CD8-positive, alpha-beta memory T cell (primary cell): ENCODE results near the gene FRY. TPM values are rescaled to one million over a fixed set of nuclear protein-coding genes. Genes with fewer than 3 reads are reported as not detected.

ENCODE experiments used
- CTCF ChIA-PET: fragments of 350-600 bp; sonication (Branson Sonifier 250); formaldehyde crosslinking; loops from one replicate; lab custom pipeline; 2021; ENCODE audit warnings: antibody characterized with exemption; lab: Charles Lee
- POLR2A ChIA-PET: fragments of 350-600 bp; sonication (Branson Sonifier 250); formaldehyde crosslinking; loops from one replicate; lab custom pipeline; 2021; ENCODE audit warnings: antibody characterized with exemption; lab: Charles Lee
- DNase-seq, 5 donors: peaks; one replicate each; pipeline versions ENCODE4 v3.0.0 to v3.0.0-alpha.2; 2020 to 2022; ENCODE audit warnings: mixed read lengths in 1 of 5
- H3K27ac ChIP-seq: one replicate; pipeline ENCODE4 v1.7.0; 2013; ENCODE audit warnings: low read depth, mild to moderate bottlenecking, low read length, moderate library complexity
- H3K27me3 ChIP-seq: 2 replicates; pipeline ENCODE4 v1.7.0; 2013; ENCODE audit warnings: low read length, mild to moderate bottlenecking; ENCODE audit not compliant: insufficient read depth, poor library complexity, severe bottlenecking
- H3K36me3 ChIP-seq: 2 replicates; pipeline ENCODE4 v1.7.0; 2013; ENCODE audit warnings: mild to moderate bottlenecking, low read length, moderate library complexity; ENCODE audit not compliant: insufficient read depth
- H3K4me1 ChIP-seq: 2 replicates; pipeline ENCODE4 v1.7.0; 2013; ENCODE audit warnings: mild to moderate bottlenecking, low read length, moderate library complexity; ENCODE audit not compliant: insufficient read depth
- H3K4me3 ChIP-seq: 2 replicates; pipeline ENCODE4 v1.7.0; 2013; ENCODE audit warnings: mild to moderate bottlenecking, low read length
- H3K9me3 ChIP-seq: 2 replicates; pipeline ENCODE4 v1.7.0; 2013; ENCODE audit warnings: mild to moderate bottlenecking, low read length
- H3K27ac Mint-ChIP-seq, 8 donors: one replicate each; pipeline ENCODE4 v1.8.0; 2020 to 2021; ENCODE audit warnings: mixed read lengths in 8 of 8, mild to moderate bottlenecking in 6 of 8, inconsistent platforms in 3 of 8, moderate library complexity in 3 of 8
- H3K27me3 Mint-ChIP-seq, 2 donors: one replicate each; pipeline ENCODE4 v1.8.0; 2020 to 2021; ENCODE audit warnings: mixed read lengths in 2 of 2, mild to moderate bottlenecking in 1 of 2, moderate library complexity in 1 of 2
- H3K36me3 Mint-ChIP-seq, 3 donors: one replicate each; pipeline ENCODE4 v1.8.0; 2020 to 2021; ENCODE audit warnings: mixed read lengths in 3 of 3, inconsistent platforms in 1 of 3, mild to moderate bottlenecking in 1 of 3
- H3K4me1 Mint-ChIP-seq, 3 donors: one replicate each; pipeline ENCODE4 v1.8.0; 2020 to 2021; ENCODE audit warnings: mixed read lengths in 3 of 3, inconsistent platforms in 1 of 3, mild to moderate bottlenecking in 1 of 3
- H3K4me3 Mint-ChIP-seq, 7 donors: one replicate each; pipeline ENCODE4 v1.8.0; 2020 to 2021; ENCODE audit warnings: mixed read lengths in 7 of 7, mild to moderate bottlenecking in 6 of 7, moderate library complexity in 4 of 7, inconsistent platforms in 2 of 7
- H3K9me3 Mint-ChIP-seq, 5 donors: one replicate each; pipeline ENCODE4 v1.8.0; 2020 to 2022; ENCODE audit warnings: mixed read lengths in 5 of 5, mild to moderate bottlenecking in 3 of 5, moderate library complexity in 2 of 5, inconsistent platforms in 1 of 5
- polyA plus RNA-seq: library from polyadenylated mRNA; unstranded; fragments of 300-500 nt; fragmentation: Illumina TruSeq; gene quantifications from one replicate; pipeline ENCODE4 v1.2.3, GENCODE V29; 2021
- total RNA-seq, 2 experiments: library from RNA; stranded (reverse); gene quantifications; one replicate each; pipeline ENCODE4 v1.2.3, GENCODE V29; 2021

FRY gene
- total and polyA plus RNA-seq, 3 experiments from 2014 or later: 0.53 to 1.5 (median 0.72) TPM

DNA sequence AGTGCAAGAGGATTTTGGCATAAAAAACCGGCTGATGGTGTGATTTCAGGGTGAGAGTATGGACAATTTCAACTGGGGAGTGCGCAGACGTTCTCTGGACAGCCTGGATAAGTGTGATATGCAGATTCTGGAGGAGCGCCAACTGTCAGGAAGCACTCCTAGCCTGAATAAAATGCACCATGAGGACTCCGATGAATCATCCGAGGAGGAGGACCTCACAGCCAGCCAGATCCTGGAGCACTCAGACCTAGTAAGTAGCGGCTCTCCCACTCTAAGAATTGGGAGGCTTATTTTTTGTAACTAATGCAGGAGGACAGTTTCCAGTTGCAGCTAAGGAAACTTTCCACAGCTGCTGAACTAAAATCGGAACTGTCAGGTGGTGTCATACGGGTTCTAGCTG is 230.0 kb downstream of the FRY start:
- DNase-seq: no peak
- Mint-ChIP-seq H3K27ac (no peak overlapping the region), H3K4me1 (no peaks in the 10 kb centered on the region), H3K9me3 (no peaks in the 10 kb centered on the region), H3K27me3 (peaks cover 0 to 12% of the 10 kb centered on the region in 2 donors), H3K4me3 (no peak overlapping the region), H3K36me3 (peaks cover 0 to 4% (median 0%) of the 10 kb centered on the region in 3 donors)
- H3K9me3 ChIP-seq: no peaks in the 10 kb centered on the region
- ChIA-PET POLR2A (interaction anchor here (0.7 kb wide), 1 partner anchor 220 kb away, joined by 4 read pairs; no protein-coding TSS in a partner anchor), CTCF (no interaction called here)
- no peaks in the 10 kb centered on the region for H3K4me1 ChIP-seq
- H3K27ac ChIP-seq: no peak overlapping the region
- no peak overlapping the region for H3K4me3 ChIP-seq
- H3K27me3 ChIP-seq: no peaks in the 10 kb centered on the region
- no peaks in the 10 kb centered on the region for H3K36me3 ChIP-seq

DNA sequence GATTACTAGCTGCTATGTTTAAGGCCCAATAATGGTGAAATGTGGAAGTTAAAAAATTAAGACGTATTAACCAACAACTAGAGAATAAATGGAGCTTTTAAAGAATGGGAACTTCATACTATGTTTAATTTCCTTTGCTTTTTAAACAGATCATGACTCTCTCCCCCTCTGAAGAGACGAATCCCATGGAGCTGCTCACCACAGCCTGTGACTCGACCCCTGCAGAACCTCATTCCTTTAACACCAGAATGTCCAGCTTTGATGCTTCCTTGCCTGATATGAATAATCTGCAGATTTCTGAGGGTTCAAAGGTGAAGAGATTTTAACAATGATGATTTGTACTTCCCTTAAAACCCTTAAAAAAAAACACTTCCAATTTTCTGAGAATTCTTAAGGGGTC is 230.6 kb downstream of the FRY start:
- Mint-ChIP-seq H3K4me1 (no peaks in the 10 kb centered on the region), H3K27ac (peak overlapping the region in 1 of 8 donors; percentile 22), H3K4me3 (no peak overlapping the region), H3K36me3 (peaks cover 0 to 4% (median 0%) of the 10 kb centered on the region in 3 donors), H3K27me3 (peaks cover 0 to 9% of the 10 kb centered on the region in 2 donors), H3K9me3 (no peaks in the 10 kb centered on the region)
- H3K9me3 ChIP-seq: no peaks in the 10 kb centered on the region
- no peaks in the 10 kb centered on the region for H3K36me3 ChIP-seq
- no peak overlapping the region for H3K27ac ChIP-seq
- H3K4me3 ChIP-seq: no peak overlapping the region
- no peaks in the 10 kb centered on the region for H3K4me1 ChIP-seq
- no peaks in the 10 kb centered on the region for H3K27me3 ChIP-seq
- DNase-seq: no peak
- CTCF ChIA-PET: no interaction called here
- POLR2A ChIA-PET: interaction anchor here (0.7 kb wide), 1 partner anchor 221 kb away, joined by 4 read pairs; no protein-coding TSS in a partner anchor

DNA sequence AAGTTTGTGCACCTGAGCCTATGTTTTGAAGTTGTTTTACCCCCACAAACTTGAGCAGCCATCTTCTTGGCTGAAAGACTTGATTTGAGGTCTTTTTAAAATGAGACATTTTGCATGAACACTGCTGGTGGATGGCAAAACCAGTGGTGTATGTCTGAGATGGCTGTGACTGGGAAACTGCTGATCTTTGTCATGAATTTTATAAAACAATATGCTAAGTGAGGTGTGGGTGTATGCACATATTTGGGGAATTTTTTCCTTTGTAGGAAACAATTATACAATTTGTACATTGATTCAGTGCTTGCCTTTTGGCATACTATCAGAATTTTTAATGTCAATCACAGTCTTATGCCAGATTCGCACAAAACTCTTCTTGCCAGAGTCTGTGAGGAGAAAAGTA is 231.0 kb downstream of the FRY start:
- DNase-seq: no peak
- H3K36me3 ChIP-seq: no peaks in the 10 kb centered on the region
- no peaks in the 10 kb centered on the region for H3K9me3 ChIP-seq
- Mint-ChIP-seq H3K9me3 (no peaks in the 10 kb centered on the region), H3K27ac (no peak overlapping the region), H3K4me1 (no peaks in the 10 kb centered on the region), H3K27me3 (peaks cover 0 to 9% of the 10 kb centered on the region in 2 donors), H3K36me3 (peaks cover 0 to 4% (median 0%) of the 10 kb centered on the region in 3 donors), H3K4me3 (no peak overlapping the region)
- no peak overlapping the region for H3K4me3 ChIP-seq
- H3K27me3 ChIP-seq: no peaks in the 10 kb centered on the region
- no peak overlapping the region for H3K27ac ChIP-seq
- no peaks in the 10 kb centered on the region for H3K4me1 ChIP-seq
- ChIA-PET CTCF (no interaction called here), POLR2A (no interaction called here)

DNA sequence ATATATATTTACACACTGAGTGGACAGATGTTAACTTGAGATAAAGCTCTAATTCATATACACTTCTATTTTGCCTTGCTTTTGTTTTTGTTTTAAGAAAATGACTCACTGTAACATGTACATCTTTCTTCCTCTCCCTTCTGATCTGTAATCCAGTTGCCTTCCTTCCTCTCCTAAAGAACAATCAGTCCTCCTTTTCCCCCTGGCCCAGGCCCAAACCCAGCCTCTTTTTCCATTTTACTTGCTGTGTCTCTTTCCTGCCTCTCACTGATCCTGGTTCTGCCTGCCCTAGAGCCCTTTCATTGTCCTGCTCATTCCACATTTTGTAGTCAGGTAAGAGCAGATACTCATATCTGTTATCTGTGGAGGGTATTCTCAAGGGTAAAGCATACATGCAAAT is 232.8 kb downstream of the FRY start:
- no peaks in the 10 kb centered on the region for H3K9me3 ChIP-seq

DNA sequence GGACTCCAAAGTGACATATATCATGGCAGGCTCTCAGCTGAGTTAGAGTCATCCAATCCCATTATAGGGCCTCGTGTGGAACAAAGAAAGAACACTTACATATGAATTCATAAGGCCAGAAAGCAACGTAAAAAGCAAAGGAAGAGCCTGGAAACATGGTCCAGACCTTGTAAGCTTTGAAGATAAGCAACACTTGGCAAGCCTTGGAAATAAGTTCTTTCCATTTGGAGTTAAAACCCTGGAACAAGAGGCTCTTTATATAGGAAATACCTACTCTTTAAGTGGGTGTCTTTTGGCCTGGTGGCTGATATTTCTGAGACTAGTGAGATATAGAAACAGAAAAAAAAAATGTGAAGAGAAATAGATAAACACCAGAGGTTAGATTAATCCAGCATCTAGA is 234.2 kb downstream of the FRY start:
- H3K27me3 ChIP-seq: no peaks in the 10 kb centered on the region
- H3K9me3 Mint-ChIP-seq: no peaks in the 10 kb centered on the region
- H3K36me3 ChIP-seq: no peaks in the 10 kb centered on the region
- H3K36me3 Mint-ChIP-seq: peaks cover 0 to 4% (median 0%) of the 10 kb centered on the region in 3 donors
- no peaks in the 10 kb centered on the region for H3K4me1 ChIP-seq
- DNase-seq: no peak
- CTCF ChIA-PET: interaction anchor here (1.0 kb wide), 1 partner anchor 101 kb away, joined by 3 read pairs; no protein-coding TSS in a partner anchor
- POLR2A ChIA-PET: no interaction called here
- no peak overlapping the region for H3K4me3 ChIP-seq
- H3K4me3 Mint-ChIP-seq: no peak overlapping the region
- H3K9me3 ChIP-seq: no peaks in the 10 kb centered on the region
- no peak overlapping the region for H3K27ac ChIP-seq
- no peaks in the 10 kb centered on the region for H3K27me3 Mint-ChIP-seq
- no peaks in the 10 kb centered on the region for H3K4me1 Mint-ChIP-seq
- no peak overlapping the region for H3K27ac Mint-ChIP-seq

More for the DNA sequence above, 232.8 kb downstream of the FRY start:
- Mint-ChIP-seq H3K27ac (no peak overlapping the region), H3K27me3 (peaks cover 0 to 7% of the 10 kb centered on the region in 2 donors), H3K4me1 (no peaks in the 10 kb centered on the region), H3K36me3 (peaks cover 0 to 4% (median 0%) of the 10 kb centered on the region in 3 donors), H3K9me3 (no peaks in the 10 kb centered on the region), H3K4me3 (no peak overlapping the region)
- Histone ChIP-seq H3K36me3 (no peaks in the 10 kb centered on the region), H3K27ac (no peak overlapping the region), H3K27me3 (no peaks in the 10 kb centered on the region), H3K4me1 (no peaks in the 10 kb centered on the region), H3K4me3 (no peak overlapping the region)
- POLR2A ChIA-PET: no interaction called here
- DNase-seq: no peak
- CTCF ChIA-PET: no interaction called here

DNA sequence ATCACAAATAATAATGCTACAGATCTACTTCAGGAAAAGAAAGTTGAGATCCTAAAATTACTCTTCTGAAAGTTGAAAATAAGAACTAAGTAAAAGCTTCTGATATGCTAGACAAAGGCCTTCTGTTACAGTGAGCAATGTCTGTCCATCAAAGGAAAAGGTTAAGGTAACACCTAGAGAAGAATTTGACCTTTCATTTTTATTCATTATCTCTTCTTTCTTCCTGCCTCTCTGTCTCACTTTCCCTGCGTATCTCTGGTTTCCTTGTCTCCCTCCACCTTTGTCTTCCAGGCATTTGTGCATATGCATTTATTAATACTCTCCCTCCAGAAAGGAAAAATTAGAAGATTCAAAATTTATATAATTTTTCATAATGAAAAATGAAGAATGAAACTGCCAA is 234.6 kb downstream of the FRY start:
- Histone ChIP-seq H3K27me3 (no peaks in the 10 kb centered on the region), H3K9me3 (no peaks in the 10 kb centered on the region), H3K36me3 (no peaks in the 10 kb centered on the region), H3K4me1 (no peaks in the 10 kb centered on the region), H3K4me3 (no peak overlapping the region), H3K27ac (no peak overlapping the region)
- no peak for DNase-seq
- ChIA-PET CTCF (no interaction called here), POLR2A (no interaction called here)
- H3K27me3 Mint-ChIP-seq: no peaks in the 10 kb centered on the region
- no peak overlapping the region for H3K4me3 Mint-ChIP-seq
- no peaks in the 10 kb centered on the region for H3K9me3 Mint-ChIP-seq
- no peaks in the 10 kb centered on the region for H3K4me1 Mint-ChIP-seq
- no peak overlapping the region for H3K27ac Mint-ChIP-seq
- H3K36me3 Mint-ChIP-seq: peaks cover 0 to 4% (median 0%) of the 10 kb centered on the region in 3 donors

DNA sequence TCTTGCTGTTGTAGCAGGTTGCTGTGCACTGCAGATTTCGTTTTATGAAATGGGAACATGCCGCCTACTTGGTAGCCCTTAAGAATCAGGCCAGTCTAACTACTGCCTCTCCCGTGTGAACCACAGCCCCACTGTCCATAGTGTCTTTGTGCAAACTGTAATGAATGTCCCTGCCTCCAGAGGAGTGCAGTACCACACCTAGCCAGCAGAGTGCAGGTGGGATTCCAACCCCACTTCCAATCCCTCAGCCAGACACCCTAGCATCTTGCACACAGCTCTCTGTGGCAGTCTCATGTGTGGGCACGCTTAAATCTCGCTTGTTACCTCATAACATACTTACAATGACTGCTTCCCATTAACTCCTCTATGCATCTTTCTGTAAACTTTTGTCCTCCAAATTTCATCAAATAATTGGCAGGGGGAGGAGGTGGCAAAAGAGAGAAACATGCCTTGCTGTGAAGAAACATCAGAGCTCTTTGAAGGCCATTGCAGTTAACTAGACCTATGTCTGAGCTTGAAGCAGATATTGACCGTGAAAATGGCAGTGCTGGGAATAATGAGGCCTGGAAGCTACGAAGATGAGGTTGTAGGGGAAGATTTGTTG is 236.4 kb downstream of the FRY start:
- ChIA-PET CTCF (interaction anchor here (0.7 to 1.8 kb wide), 6 partner anchors 9 to 175 kb away, joined by 3 to 7 read pairs (median 4); no protein-coding TSS in a partner anchor), POLR2A (no interaction called here)
- Mint-ChIP-seq H3K27me3 (no peaks in the 10 kb centered on the region), H3K9me3 (no peaks in the 10 kb centered on the region), H3K4me3 (no peak overlapping the region), H3K36me3 (peaks cover 0 to 1% (median 0%) of the 10 kb centered on the region in 3 donors), H3K27ac (peak overlapping the region in 2 of 8 donors; percentile 7 to 79), H3K4me1 (no peaks in the 10 kb centered on the region)
- no peaks in the 10 kb centered on the region for H3K27me3 ChIP-seq
- no peak overlapping the region for H3K27ac ChIP-seq
- H3K4me1 ChIP-seq: no peaks in the 10 kb centered on the region
- DNase-seq: peak; percentile 3 to 67 (median 18)
- H3K36me3 ChIP-seq: no peaks in the 10 kb centered on the region
- no peak overlapping the region for H3K4me3 ChIP-seq
- no peaks in the 10 kb centered on the region for H3K9me3 ChIP-seq

DNA sequence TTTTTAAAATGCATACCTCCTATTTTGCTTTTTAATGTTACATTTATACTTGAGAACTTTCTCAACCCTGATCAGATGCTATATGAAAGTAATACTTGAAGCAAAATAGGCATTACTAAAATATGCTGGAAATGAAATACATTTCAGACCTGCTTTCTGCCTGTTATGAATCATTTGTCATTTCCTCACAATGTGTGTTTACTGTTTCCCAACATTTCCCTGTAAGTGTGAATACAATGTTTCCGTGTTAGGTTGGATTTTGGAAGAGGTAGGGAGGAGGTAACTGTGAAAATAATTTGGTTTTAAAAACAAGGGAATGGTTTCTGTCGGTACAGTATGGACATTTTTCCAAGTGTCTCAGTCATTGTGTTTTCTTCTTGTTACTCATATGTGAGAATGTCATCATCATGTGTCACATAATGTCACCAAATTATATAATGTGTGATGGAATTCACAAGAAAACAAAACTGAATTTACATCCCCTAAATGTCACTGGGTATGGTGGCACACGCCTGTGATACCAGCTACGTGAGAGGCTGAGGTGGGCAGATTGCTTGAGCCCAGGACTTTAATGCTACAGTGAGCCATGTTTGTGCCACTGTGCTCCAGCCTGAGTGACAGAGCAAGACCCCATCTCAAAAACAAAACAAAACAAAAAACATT is 240.6 kb downstream of the FRY start:
- ChIA-PET CTCF (no interaction called here), POLR2A (no interaction called here)
- no peaks in the 10 kb centered on the region for H3K36me3 ChIP-seq
- Mint-ChIP-seq H3K4me1 (no peaks in the 10 kb centered on the region), H3K27ac (no peak overlapping the region), H3K4me3 (no peak overlapping the region), H3K9me3 (no peaks in the 10 kb centered on the region), H3K27me3 (no peaks in the 10 kb centered on the region), H3K36me3 (no peaks in the 10 kb centered on the region)
- H3K27ac ChIP-seq: no peak overlapping the region
- H3K9me3 ChIP-seq: no peaks in the 10 kb centered on the region
- H3K4me3 ChIP-seq: no peak overlapping the region
- no peaks in the 10 kb centered on the region for H3K27me3 ChIP-seq
- DNase-seq: no peak
- H3K4me1 ChIP-seq: no peaks in the 10 kb centered on the region
